H9 (cell line): ENCODE measurements around the gene FBXL15. TPM values are rescaled to one million over a fixed set of nuclear protein-coding genes. Genes with fewer than 3 reads are reported as not detected.

ENCODE experiments used
- DNase-seq: peaks from one replicate; pipeline ENCODE4 v3.0.0-alpha.2; 2017
- H2AFZ ChIP-seq: one replicate; pipeline ENCODE4 v1.6.1; 2013; ENCODE audit warnings: mild to moderate bottlenecking, low read length, control low read depth, moderate library complexity
- H2AK5ac ChIP-seq: 2 replicates; pipeline ENCODE4 v1.6.1; 2013; ENCODE audit warnings: low read length, control low read depth, mixed read lengths; ENCODE audit not compliant: insufficient read length
- H2BK120ac ChIP-seq: one replicate; pipeline ENCODE4 v1.6.1; 2013; ENCODE audit warnings: low read depth, mild to moderate bottlenecking, low read length, control low read depth, inconsistent platforms; ENCODE audit not compliant: poor library complexity, severe bottlenecking
- H2BK12ac ChIP-seq: 2 replicates; pipeline ENCODE4 v1.6.1; 2013; ENCODE audit warnings: low read length, control low read depth, mixed read lengths, low read depth; ENCODE audit not compliant: insufficient read length
- H2BK15ac ChIP-seq: 2 replicates; pipeline ENCODE4 v1.6.1; 2013; ENCODE audit warnings: low read depth, low read length, control low read depth
- H2BK20ac ChIP-seq: one replicate; pipeline ENCODE4 v1.6.1; 2013; ENCODE audit warnings: low read depth, mild to moderate bottlenecking, low read length, control low read depth, inconsistent platforms; ENCODE audit not compliant: poor library complexity, severe bottlenecking
- H2BK5ac ChIP-seq: 2 replicates; pipeline ENCODE4 v1.6.1; 2013; ENCODE audit warnings: low read length, control low read depth, mixed read lengths; ENCODE audit not compliant: insufficient read length
- H3K14ac ChIP-seq: 2 replicates; pipeline ENCODE4 v1.6.1; 2013; ENCODE audit warnings: low read length, control low read depth; ENCODE audit not compliant: insufficient read depth
- H3K18ac ChIP-seq: 2 replicates; pipeline ENCODE4 v1.6.1; 2013; ENCODE audit warnings: low read depth, mild to moderate bottlenecking, mixed read lengths, low read length, control low read depth; ENCODE audit not compliant: insufficient read length
- H3K23ac ChIP-seq: 2 replicates; pipeline ENCODE4 v1.6.1; 2013; ENCODE audit warnings: low read length, control low read depth, mixed read lengths, low read depth; ENCODE audit not compliant: insufficient read length
- H3K23me2 ChIP-seq: 2 replicates; pipeline ENCODE4 v1.6.1; 2013; ENCODE audit warnings: low read depth, mild to moderate bottlenecking, mixed read lengths, low read length, control low read depth; ENCODE audit not compliant: insufficient read length, poor library complexity, severe bottlenecking
- H3K27ac ChIP-seq: 2 replicates; pipeline ENCODE4 v1.5.1; 2013; ENCODE audit warnings: low read length, control low read depth, mixed read lengths, low read depth; ENCODE audit not compliant: insufficient read length
- H3K27me3 ChIP-seq: 2 replicates; pipeline ENCODE4 v1.6.1; 2013; ENCODE audit warnings: low read length, control low read depth, inconsistent platforms; ENCODE audit not compliant: insufficient read depth
- H3K4ac ChIP-seq: 2 replicates; pipeline ENCODE4 v1.6.1; 2013; ENCODE audit warnings: low read depth, mild to moderate bottlenecking, control low read depth, inconsistent platforms, low read length, moderate library complexity
- H3K4me1 ChIP-seq: 2 replicates; pipeline ENCODE4 v1.6.1; 2013; ENCODE audit warnings: low read length, control low read depth, inconsistent platforms; ENCODE audit not compliant: insufficient read depth
- H3K4me2 ChIP-seq: 2 replicates; pipeline ENCODE4 v1.6.1; 2013; ENCODE audit warnings: low read length, control low read depth, mixed read lengths; ENCODE audit not compliant: insufficient read length, insufficient read depth
- H3K56ac ChIP-seq: 2 replicates; pipeline ENCODE4 v1.6.1; 2013; ENCODE audit warnings: low read depth, mild to moderate bottlenecking, mixed read lengths, low read length, control low read depth; ENCODE audit not compliant: insufficient read length
- H3K79me1 ChIP-seq: 2 replicates; pipeline ENCODE4 v1.6.1; 2013; ENCODE audit warnings: low read depth, mild to moderate bottlenecking, moderate library complexity, low read length, control low read depth, inconsistent platforms; ENCODE audit not compliant: insufficient read depth, poor library complexity, severe bottlenecking
- H3K79me2 ChIP-seq: 2 replicates; pipeline ENCODE4 v1.6.1; 2013; ENCODE audit warnings: low read length, control low read depth, inconsistent platforms; ENCODE audit not compliant: insufficient read depth
- H3K9ac ChIP-seq: 2 replicates; pipeline ENCODE4 v1.6.1; 2013; ENCODE audit warnings: low read length, control low read depth, mixed read lengths; ENCODE audit not compliant: insufficient read length; ENCODE audit errors: extremely low read depth
- H3K9me3 ChIP-seq: one replicate; pipeline ENCODE4 v1.6.1; 2013; ENCODE audit warnings: low read depth, low read length, inconsistent platforms; ENCODE audit not compliant: control insufficient read depth
- H3T11ph ChIP-seq: one replicate; pipeline ENCODE4 v1.6.1; 2013; ENCODE audit warnings: mild to moderate bottlenecking, low read length, control low read depth, inconsistent platforms
- H4K20me1 ChIP-seq: one replicate; pipeline ENCODE4 v1.6.1; 2013; ENCODE audit not compliant: control insufficient read depth, insufficient read length, insufficient read depth
- H4K5ac ChIP-seq: 2 replicates; pipeline ENCODE4 v1.6.1; 2013; ENCODE audit warnings: low read depth, mild to moderate bottlenecking, mixed read lengths, low read length, control low read depth; ENCODE audit not compliant: insufficient read length
- H4K8ac ChIP-seq: replicated peaks from 2 replicates; pipeline ENCODE4 v1.6.1; 2013; ENCODE audit warnings: low read length, control low read depth, mixed read lengths, low read depth; ENCODE audit not compliant: insufficient read length
- H4K91ac ChIP-seq: 2 replicates; pipeline ENCODE4 v1.6.1; 2013; ENCODE audit warnings: low read depth, mild to moderate bottlenecking, moderate library complexity, mixed read lengths, low read length, control low read depth; ENCODE audit not compliant: insufficient read length
- H3K27ac Mint-ChIP-seq, 3 experiments: 2 replicates in 2 of 3; 3 replicates in 1 of 3; pipeline ENCODE4 v1.8.0; 2020 to 2021; ENCODE audit warnings: mixed read lengths in 3 of 3, mild to moderate bottlenecking in 1 of 3, moderate library complexity in 1 of 3
- H3K27me3 Mint-ChIP-seq: 2 replicates; pipeline ENCODE4 v1.8.0; 2021; ENCODE audit warnings: low read depth, mild to moderate bottlenecking, moderate library complexity, mixed read lengths
- H3K36me3 Mint-ChIP-seq, 3 experiments: 2 replicates in 2 of 3; 3 replicates in 1 of 3; pipeline ENCODE4 v1.8.0; 2020 to 2021; ENCODE audit warnings: low read depth in 3 of 3, mixed read lengths in 3 of 3; ENCODE audit not compliant: insufficient read depth in 1 of 3
- H3K4me1 Mint-ChIP-seq, 2 experiments: 2 replicates each; pipeline ENCODE4 v1.8.0; 2020; ENCODE audit warnings: mixed read lengths in 2 of 2
- H3K4me3 Mint-ChIP-seq, 2 experiments: 2 replicates in 1 of 2; 3 replicates in 1 of 2; pipeline ENCODE4 v1.8.0; 2020 to 2021; ENCODE audit warnings: mild to moderate bottlenecking in 2 of 2, mixed read lengths in 2 of 2, moderate library complexity in 1 of 2
- H3K9me3 Mint-ChIP-seq, 2 experiments: 2 replicates in 1 of 2; 3 replicates in 1 of 2; pipeline ENCODE4 v1.8.0; 2020; ENCODE audit warnings: mild to moderate bottlenecking in 2 of 2, mixed read lengths in 2 of 2, moderate library complexity in 1 of 2
- WGBS: extraction: QIAGEN DNeasy Blood & Tissue Kit; methylation state at CpG from one replicate; pipeline ENCODE4 v1.1.7; 2013; ENCODE audit warnings: missing lambda C conversion rate, low lambda C conversion rate, mixed read lengths; ENCODE audit not compliant: insufficient read length; ENCODE audit errors: extremely low coverage; 5-methylcytosine and 5-hydroxymethylcytosine counted together
- total RNA-seq: library from RNA; stranded (reverse); gene quantifications from 2 replicates; pipeline ENCODE4 v1.2.1, GENCODE V29; 2021
- TF ChIP-seq, protein P1 (sequence below): fragments of 200-600 bp; sonication (generic); conservative IDR thresholded peaks from 3 replicates; pipeline ENCODE4 v1.8.0; 2021; ENCODE audit warnings: antibody characterized with exemption, mild to moderate bottlenecking

Gene FBXL15
- total RNA-seq, 1 experiment from 2014 or later, result 9.1 TPM

- Mint-ChIP-seq H3K4me1 (peaks cover 24 to 31% of the 10 kb centered on the region in 2 experiments), H3K27me3 (peaks cover 42% of the 10 kb centered on the region), H3K4me3 (no peak overlapping the region), H3K36me3 (no peaks in the 10 kb centered on the region; a peak in 1 of 7 replicates), H3K27ac (no peak overlapping the region; a peak in 1 of 7 replicates), H3K9me3 (no peaks in the 10 kb centered on the region)
- H3K27me3 ChIP-seq, result peaks cover 11% of the 10 kb centered on the region; the same call in 1 of the 2 replicates
- peaks cover 4% of the 10 kb centered on the region for H4K20me1 ChIP-seq
- H3K9me3 ChIP-seq, result no peaks in the 10 kb centered on the region
- DNase-seq, result no peak
- H3K79me1 ChIP-seq, result no peaks in the 10 kb centered on the region
- no peak overlapping the region for H3K56ac ChIP-seq
- no peak overlapping the region for H3K9ac ChIP-seq
- no peak overlapping the region for H3K23ac ChIP-seq
- no peak overlapping the region for H3K27ac ChIP-seq
- no peak overlapping the region for H2BK20ac ChIP-seq
- no peak overlapping the region for H2BK120ac ChIP-seq
- H2BK15ac ChIP-seq, result no peak overlapping the region
- H3K18ac ChIP-seq, result no peak overlapping the region
- H3K4ac ChIP-seq, result no peak overlapping the region
- H3T11ph ChIP-seq, result no peak overlapping the region
- no peaks in the 10 kb centered on the region for H3K79me2 ChIP-seq
- H2BK5ac ChIP-seq, result no peak overlapping the region
- H3K14ac ChIP-seq, result no peak overlapping the region
- H3K4me1 ChIP-seq, result no peaks in the 10 kb centered on the region
- H4K8ac ChIP-seq, result no peak overlapping the region
- TF ChIP-seq, protein P1, sequence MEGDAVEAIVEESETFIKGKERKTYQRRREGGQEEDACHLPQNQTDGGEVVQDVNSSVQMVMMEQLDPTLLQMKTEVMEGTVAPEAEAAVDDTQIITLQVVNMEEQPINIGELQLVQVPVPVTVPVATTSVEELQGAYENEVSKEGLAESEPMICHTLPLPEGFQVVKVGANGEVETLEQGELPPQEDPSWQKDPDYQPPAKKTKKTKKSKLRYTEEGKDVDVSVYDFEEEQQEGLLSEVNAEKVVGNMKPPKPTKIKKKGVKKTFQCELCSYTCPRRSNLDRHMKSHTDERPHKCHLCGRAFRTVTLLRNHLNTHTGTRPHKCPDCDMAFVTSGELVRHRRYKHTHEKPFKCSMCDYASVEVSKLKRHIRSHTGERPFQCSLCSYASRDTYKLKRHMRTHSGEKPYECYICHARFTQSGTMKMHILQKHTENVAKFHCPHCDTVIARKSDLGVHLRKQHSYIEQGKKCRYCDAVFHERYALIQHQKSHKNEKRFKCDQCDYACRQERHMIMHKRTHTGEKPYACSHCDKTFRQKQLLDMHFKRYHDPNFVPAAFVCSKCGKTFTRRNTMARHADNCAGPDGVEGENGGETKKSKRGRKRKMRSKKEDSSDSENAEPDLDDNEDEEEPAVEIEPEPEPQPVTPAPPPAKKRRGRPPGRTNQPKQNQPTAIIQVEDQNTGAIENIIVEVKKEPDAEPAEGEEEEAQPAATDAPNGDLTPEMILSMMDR, result no peak
- peaks cover 8% of the 10 kb centered on the region for H3K23me2 ChIP-seq
- no peak overlapping the region for H4K91ac ChIP-seq
- H4K5ac ChIP-seq, result no peak overlapping the region
- H2BK12ac ChIP-seq, result no peak overlapping the region
- no peak overlapping the region for H3K4me2 ChIP-seq
- no peak overlapping the region for H2AFZ ChIP-seq
- H2AK5ac ChIP-seq, result no peak overlapping the region
- WGBS, result no CpG with 5 or more reads among the region's 3 CpGs
These were observed 30.7 kb upstream of the FBXL15 start for GRCh38 chr10:102389894-102390293.
